Esophagus (tissue), 2 donors: ENCODE data around the gene PRSS8. TPM values are rescaled to one million over a fixed set of nuclear protein-coding genes. Genes with fewer than 3 reads are reported as not detected.
"Not testable (repeated sequence)": the region's sequence is repeated elsewhere in the genome, so short reads cannot be mapped to it uniquely, and the experiment has no call there.

ENCODE experiments used
- H3K27ac ChIP-seq, 2 donors: one replicate each; pipeline ENCODE4 v1.5.1; 2013; ENCODE audit warnings: low read depth in 2 of 2, mild to moderate bottlenecking in 2 of 2, inconsistent platforms in 1 of 2, low read length in 1 of 2, moderate library complexity in 1 of 2
- H3K27me3 ChIP-seq, 2 donors: one replicate each; pipeline ENCODE4 v1.6.1; 2013; ENCODE audit warnings: low read length in 2 of 2, control low read depth in 1 of 2, mild to moderate bottlenecking in 1 of 2; ENCODE audit not compliant: insufficient read depth in 2 of 2, control insufficient read depth in 1 of 2
- H3K36me3 ChIP-seq, 2 donors: one replicate each; pipeline ENCODE4 v1.6.1; 2013; ENCODE audit warnings: low read length in 1 of 2; ENCODE audit not compliant: control insufficient read depth in 2 of 2, insufficient read depth in 2 of 2
- H3K4me1 ChIP-seq, 2 donors: one replicate each; pipeline ENCODE4 v1.6.1; 2013; ENCODE audit warnings: low read length in 1 of 2; ENCODE audit not compliant: control insufficient read depth in 2 of 2, insufficient read depth in 2 of 2
- H3K4me3 ChIP-seq, 2 donors: one replicate each; pipeline ENCODE4 v1.5.1; 2013; ENCODE audit warnings: low read length in 2 of 2, mild to moderate bottlenecking in 2 of 2, low read depth in 1 of 2, moderate library complexity in 1 of 2
- H3K9me3 ChIP-seq, 2 donors: one replicate each; pipeline ENCODE4 v1.6.1; 2013; ENCODE audit warnings: mild to moderate bottlenecking in 2 of 2, low read depth in 1 of 2, low read length in 1 of 2, moderate library complexity in 1 of 2; ENCODE audit not compliant: control insufficient read depth in 2 of 2, insufficient read depth in 1 of 2
- WGBS, 2 donors: extraction: QIAGEN DNeasy Blood & Tissue Kit; methylation state at CpG; one replicate each; pipeline ENCODE4 v1.1.7; 2013; 5-methylcytosine and 5-hydroxymethylcytosine counted together
- polyA plus RNA-seq, 2 donors: library from polyadenylated mRNA; stranded (reverse); fragments of 200-250 nt; gene quantifications; one replicate each; pipeline ENCODE4 v1.2.3, GENCODE V29; 2013
- donor health status: healthy with polysubstance abuse.
- donor health status: Bipolar disorder and iron deficiency.

The PRSS8 gene
- polyA plus RNA-seq, 2 donors = 64.3 to 201 TPM

DNA sequence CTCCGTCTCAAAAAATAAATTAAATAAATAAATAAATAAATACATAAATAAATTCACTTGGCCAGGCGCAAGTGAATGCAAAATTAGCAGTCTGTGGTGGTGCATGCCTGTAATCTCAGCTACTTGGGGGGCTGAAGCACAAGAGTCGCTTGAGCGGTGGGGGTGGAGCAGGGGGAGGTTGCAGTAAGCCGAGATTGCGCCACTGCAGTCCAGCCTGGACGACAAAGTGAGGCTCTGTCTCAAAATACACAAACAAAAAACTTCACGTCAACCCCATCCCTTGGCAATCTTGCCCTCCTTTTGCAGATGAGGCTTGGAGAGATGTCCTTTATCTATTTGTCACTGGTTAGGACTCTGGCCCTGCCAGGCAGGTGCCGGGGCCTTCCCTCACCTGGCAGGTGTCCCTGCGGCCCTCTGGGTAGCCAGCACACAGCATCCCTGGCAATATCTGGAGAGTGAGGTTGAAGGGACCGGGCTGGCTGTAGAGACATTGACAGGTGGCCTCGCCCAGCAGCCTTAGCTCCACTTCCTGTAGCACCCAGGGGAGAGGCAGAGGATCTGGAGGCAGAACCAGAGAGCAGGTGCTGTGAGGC is 10.0 kb upstream of the PRSS8 start:
- H3K27me3 ChIP-seq = no peaks in the 10 kb centered on the region
- no peaks in the 10 kb centered on the region for H3K9me3 ChIP-seq
- H3K27ac ChIP-seq = no peak overlapping the region
- WGBS, 2 donors = 81% methylated on average over 12 of the region's 12 CpGs
- no peak overlapping the region for H3K4me3 ChIP-seq
- H3K36me3 ChIP-seq = no peaks in the 10 kb centered on the region
- peaks cover 5 to 21% of the 10 kb centered on the region in 2 donors for H3K4me1 ChIP-seq

- H3K36me3 ChIP-seq, H3K9me3 ChIP-seq, H3K4me3 ChIP-seq, H3K27ac ChIP-seq, H3K27me3 ChIP-seq: not testable (repeated sequence)
- WGBS, 2 donors = 51 to 67% methylated on average over 7 of the region's 7 CpGs
- peaks cover 9 to 25% of the 10 kb centered on the region in 2 donors for H3K4me1 ChIP-seq
Observed at GRCh38 chr16:31144418-31144817, 8.9 kb upstream of the PRSS8 start.

- Histone ChIP-seq H3K4me3 (no peak overlapping the region), H3K36me3 (no peaks in the 10 kb centered on the region), H3K4me1 (peaks cover 9 to 31% of the 10 kb centered on the region in 2 donors), H3K9me3 (no peaks in the 10 kb centered on the region), H3K27me3 (no peaks in the 10 kb centered on the region), H3K27ac (no peak overlapping the region)
- 79 to 82% methylated on average over 8 of the region's 8 CpGs for WGBS, 2 donors
Observed at GRCh38 chr16:31143694-31144148, 8.2 kb upstream of the PRSS8 start.

DNA sequence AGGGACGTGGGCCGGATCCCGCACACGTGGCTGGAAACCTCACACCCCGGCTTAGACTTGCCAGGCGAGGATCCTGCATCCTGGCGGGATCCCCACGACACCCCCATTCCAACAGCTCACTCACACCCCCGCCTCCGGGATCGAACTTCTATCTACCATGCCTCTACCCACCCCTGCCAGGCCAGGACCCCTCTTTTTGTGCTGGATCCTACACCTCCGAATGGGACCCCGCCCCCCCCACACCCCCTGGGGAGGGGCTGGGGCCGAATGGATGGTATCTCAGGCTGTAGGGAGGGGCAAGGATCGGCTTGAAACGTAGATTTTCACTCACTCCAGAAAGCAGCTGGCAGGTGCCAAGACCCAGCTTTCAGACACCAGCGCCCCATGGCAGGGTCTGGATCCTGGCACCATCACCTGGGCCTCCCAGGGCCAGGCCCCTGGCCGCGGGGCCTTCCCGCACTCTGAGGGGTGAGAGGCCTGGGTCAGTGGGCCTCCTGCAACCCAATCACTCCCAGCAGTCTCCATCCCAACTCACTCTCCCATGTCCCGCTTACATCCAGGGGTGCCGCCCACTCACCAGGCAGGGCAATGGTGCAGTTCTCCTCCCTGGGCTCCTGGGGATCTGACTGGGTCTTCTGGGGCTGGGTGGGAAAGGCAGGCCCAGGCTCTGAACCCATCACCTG is 7.6 kb upstream of the PRSS8 start:
- no peaks in the 10 kb centered on the region for H3K36me3 ChIP-seq
- H3K4me3 ChIP-seq = peak overlapping the region; percentile 39 to 45
- H3K27ac ChIP-seq = peak overlapping the region; percentile 96
- H3K4me1 ChIP-seq = peaks cover 5 to 31% of the 10 kb centered on the region in 2 donors
- H3K9me3 ChIP-seq = no peaks in the 10 kb centered on the region
- no peaks in the 10 kb centered on the region for H3K27me3 ChIP-seq
- WGBS, 2 donors = 60 to 64% methylated on average over 21 to 22 of the region's 22 CpGs

- Histone ChIP-seq H3K27ac (peak overlapping the region; percentile 96), H3K36me3 (no peaks in the 10 kb centered on the region), H3K9me3 (no peaks in the 10 kb centered on the region), H3K27me3 (no peaks in the 10 kb centered on the region), H3K4me1 (peaks cover 4 to 31% of the 10 kb centered on the region in 2 donors), H3K4me3 (peak overlapping the region; percentile 39 to 45)
- 3 to 4% methylated on average over 77 to 89 of the region's 89 CpGs for WGBS, 2 donors
Observed at GRCh38 chr16:31142109-31143010, 6.8 kb upstream of the PRSS8 start.

DNA sequence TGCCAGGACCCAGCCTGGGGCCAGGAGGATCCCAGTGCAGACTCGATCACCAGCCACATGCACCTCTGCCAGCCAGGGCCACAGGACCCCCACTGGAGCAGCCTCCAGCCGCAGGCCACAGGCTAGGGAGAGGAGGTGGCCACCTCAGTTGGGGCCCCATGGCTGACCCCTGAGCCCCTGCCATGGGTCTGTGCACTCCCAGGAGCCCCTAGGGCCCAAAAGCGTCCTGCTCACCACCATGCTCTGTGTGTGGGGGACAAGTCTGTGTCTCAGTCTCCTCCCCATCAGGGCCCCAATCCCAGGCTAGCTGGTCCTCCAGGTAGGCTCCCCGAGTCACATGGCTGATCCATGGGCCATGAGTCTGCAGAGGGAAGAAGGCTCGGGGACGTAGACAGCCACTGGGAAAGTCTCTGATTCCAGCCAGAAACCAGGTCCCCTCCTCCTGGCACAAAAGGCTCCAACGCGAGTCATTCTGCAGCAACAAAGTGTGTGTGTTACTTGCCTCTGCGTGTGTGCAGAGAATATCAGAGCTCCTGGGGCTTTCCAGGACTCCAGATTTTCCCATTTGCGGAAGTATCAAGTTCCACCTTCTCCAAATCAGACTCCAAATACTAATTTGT is 6.1 kb upstream of the PRSS8 start:
- Histone ChIP-seq H3K27ac (peak overlapping the region; percentile 96), H3K9me3 (no peaks in the 10 kb centered on the region), H3K27me3 (no peaks in the 10 kb centered on the region), H3K4me1 (peaks cover 4 to 31% of the 10 kb centered on the region in 2 donors), H3K36me3 (no peaks in the 10 kb centered on the region), H3K4me3 (peak overlapping the region; percentile 28 to 30)
- 21% methylated on average over 9 to 10 of the region's 10 CpGs for WGBS, 2 donors

GRCh38 chr16:31141071-31141469 is 5.5 kb upstream of the PRSS8 start:
- not testable (repeated sequence) for H3K36me3 ChIP-seq, H3K27me3 ChIP-seq, H3K9me3 ChIP-seq, H3K4me3 ChIP-seq
- 69 to 79% methylated on average over 9 of the region's 9 CpGs for WGBS, 2 donors
- H3K4me1 ChIP-seq = peaks cover 4 to 31% of the 10 kb centered on the region in 2 donors
- H3K27ac ChIP-seq = peak overlapping the region; percentile 96

- Histone ChIP-seq H3K36me3 (no peaks in the 10 kb centered on the region), H3K4me1 (peaks cover 4 to 38% of the 10 kb centered on the region in 2 donors), H3K27ac (peak overlapping the region; percentile 62 to 79), H3K9me3 (no peaks in the 10 kb centered on the region), H3K4me3 (peak overlapping the region in 1 of 2 donors; percentile 15), H3K27me3 (no peaks in the 10 kb centered on the region)
- WGBS, 2 donors = 33 to 46% methylated on average over 23 to 27 of the region's 27 CpGs
Observed at GRCh38 chr16:31138621-31139578, 3.4 kb upstream of the PRSS8 start.
